HPDE6-E6E7 (cell line): ENCODE results near the gene PRM3.
"Not testable (repeated sequence)": the region's sequence is repeated elsewhere in the genome, so short reads cannot be mapped to it uniquely, and the experiment has no call there.

Experiments used
- DNase-seq: peaks from one replicate; pipeline ENCODE4 v3.0.0; 2011; ENCODE audit warnings: missing footprints; ENCODE audit errors: extremely low spot score

The PRM3 gene

GRCh38 chr16:11303405-11304138 lies 30.1 kb upstream of the PRM3 start:
- DNase-seq: no peak

DNA sequence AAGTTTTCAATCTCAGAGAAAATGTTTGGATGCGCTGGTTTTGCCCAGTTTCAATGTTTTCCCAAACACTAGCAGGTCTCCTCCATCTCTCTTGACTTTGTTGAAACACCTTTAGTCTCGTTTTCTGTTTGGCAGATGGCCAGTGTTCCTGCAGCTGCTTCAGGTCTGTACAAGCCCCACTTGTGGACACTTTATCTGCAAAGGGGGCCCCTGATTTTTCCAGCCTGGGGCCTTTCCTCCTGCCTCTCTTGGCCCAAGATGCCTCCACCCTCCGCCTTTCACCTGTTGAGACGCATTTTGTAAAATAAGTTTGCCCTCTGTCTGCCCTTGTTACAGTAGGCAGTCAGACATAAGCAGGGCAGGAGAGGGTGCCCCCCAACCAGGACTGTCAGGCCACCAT lies 29.5 kb upstream of the PRM3 start:
- peak; percentile 27 for DNase-seq

GRCh38 chr16:11301645-11302501 lies 28.4 kb upstream of the PRM3 start:
- no peak for DNase-seq

DNA sequence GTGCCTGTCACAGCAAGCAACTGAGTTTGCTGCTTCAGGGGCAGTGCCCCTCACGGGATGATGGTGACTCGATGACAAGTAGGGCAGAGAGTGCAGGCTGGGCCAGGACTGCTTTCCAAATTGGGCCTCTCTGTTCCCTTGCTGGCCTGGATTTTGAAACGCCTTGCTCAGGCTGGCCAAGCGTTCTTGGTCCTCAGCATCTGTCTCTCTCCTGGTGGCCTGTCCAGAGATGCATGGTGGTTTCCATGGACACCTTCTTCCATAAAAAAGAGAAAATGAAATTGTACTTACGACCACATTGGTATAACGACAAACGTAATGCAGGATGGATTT lies 27.1 kb upstream of the PRM3 start:
- DNase-seq: no peak

DNA sequence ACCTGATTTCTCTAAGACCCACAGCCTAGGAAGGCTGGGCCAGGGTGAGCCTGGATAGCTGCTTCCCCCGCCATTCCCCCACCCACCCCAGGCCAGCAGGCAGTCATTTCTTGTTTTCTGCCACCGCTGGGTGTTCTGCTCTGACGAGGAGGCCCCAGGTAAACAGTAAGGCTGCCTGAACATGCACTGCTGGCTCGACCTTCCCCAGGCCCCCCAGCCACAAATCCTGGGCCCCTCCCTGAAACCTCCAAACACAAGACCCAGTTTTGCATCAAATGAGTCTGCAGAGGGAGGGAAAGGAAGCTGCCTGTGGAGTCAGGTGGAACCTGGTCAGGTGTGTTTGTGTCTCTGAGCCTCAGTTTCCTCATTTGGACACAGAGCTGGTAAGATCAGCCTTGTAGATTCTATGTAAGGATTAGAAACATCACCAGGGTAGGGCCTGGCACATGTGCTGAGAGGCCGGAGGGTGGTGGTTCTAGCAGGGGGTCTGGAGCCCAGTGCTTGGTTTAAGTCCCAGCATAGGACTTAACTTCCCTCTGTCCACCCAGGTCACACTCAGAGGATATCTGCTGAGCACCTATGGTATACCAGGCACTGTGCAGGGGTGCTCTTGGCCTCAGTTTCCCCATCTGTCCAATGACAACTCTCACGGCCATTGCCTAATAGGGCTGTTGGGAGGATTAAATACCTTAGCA lies 26.6 kb upstream of the PRM3 start:
- DNase-seq: no peak

DNA sequence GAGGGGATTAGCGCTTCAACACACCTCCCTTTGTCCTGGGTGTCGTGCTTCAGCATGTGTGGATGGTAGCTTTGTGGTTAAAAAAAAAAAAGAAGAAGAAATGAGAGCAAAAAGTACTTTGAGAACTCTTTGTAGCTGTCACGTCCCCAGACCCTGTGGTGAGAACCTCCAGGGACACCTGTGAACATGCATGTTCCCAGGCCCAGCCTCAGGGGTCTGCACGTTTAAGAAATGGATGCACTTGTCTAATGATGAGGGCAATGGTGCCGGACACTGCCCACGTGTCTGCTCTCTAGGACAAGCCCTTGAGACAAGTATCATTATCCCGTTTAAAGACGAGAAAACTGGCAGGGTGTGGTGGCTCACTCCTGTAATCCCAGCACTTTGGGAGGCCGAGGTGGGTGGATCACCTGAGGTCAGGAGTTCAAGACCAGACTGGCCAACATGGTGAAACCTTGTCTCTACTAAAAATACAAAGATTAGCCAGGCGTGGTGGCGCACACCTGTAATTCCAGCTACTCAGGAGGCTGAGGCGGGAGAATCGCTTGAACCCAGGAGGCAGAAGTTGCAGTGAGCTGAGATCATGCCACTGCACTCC lies 25.6 kb upstream of the PRM3 start:
- not testable (repeated sequence) for DNase-seq

DNA sequence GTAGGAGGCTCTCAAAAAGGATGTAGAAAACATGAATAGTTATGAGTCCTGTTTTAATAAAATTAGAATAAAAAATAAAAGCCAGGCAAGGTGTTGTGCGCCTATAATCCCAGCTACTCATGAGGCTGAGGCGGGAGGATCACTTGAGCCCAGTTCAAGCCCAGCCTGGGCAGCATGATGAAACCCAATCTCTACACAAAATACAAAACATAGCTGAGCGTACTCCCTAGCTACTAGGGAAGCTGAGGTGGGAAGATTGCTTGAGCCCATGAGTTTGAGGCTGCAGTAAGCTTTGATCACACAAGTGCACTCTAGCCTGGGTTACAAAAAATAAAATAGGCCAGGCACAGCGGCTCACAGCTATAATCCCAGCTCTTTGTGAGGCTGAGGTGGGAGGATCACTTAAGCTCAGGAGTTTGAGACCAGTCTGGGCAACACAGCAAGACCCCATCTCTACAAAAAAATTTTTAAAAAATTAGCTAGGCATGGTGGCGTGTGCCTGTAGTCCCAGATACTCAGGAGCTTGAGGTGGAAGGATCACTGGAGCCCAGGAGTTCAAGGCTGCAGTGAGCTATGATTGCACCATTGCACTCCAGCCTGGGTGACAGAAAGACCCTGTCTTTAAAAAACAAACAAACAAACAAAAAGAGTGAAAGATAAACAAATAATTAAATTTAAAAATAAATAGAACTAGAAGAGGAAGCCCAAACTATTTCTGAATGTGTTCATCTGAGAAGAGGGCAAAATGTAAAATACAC lies 24.9 kb upstream of the PRM3 start:
- DNase-seq: no peak

GRCh38 chr16:11297492-11298142 lies 24.2 kb upstream of the PRM3 start:
- peak; percentile 35 for DNase-seq

GRCh38 chr16:11296706-11297491 lies 23.5 kb upstream of the PRM3 start:
- no peak for DNase-seq

GRCh38 chr16:11296351-11296705 lies 22.9 kb upstream of the PRM3 start:
- DNase-seq: no peak

- DNase-seq: no peak
Observed at GRCh38 chr16:11295672-11296071, 22.2 kb upstream of the PRM3 start.

DNA sequence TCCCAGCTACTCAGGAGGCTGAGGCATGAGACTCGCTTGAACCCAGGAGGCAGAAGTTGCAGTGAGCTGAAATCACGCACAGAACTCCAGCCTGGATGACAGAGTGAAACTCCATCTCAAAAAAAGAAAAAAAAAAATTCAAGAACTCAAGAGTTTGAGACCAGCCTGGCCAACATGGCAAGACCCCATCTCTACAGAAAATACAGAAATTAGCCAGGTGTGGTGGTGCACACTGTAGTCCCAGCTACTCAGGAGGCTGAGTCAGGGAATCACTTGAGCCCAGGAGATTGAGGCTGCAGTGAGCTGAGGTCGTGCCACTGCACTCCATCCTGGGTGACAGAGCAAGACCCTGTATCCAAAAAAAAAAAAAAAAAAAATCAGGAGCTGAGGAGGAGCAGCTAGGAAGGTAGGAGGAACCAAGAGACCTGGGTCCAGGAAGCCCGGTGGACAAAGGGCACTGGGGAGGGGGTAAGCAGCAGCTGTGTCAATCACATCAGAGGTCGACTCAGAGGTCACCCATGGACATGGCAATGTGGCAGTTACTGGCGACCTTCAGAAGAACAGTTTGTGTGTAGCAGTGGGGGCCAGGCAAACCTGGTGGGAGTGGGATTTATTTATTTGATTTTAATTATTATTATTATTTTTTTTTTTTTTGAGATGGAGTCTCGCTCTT lies 18.8 kb upstream of the PRM3 start:
- no peak for DNase-seq

GRCh38 chr16:11291091-11291703 lies 17.8 kb upstream of the PRM3 start:
- no peak for DNase-seq

GRCh38 chr16:11290102-11290893 lies 16.9 kb upstream of the PRM3 start:
- DNase-seq: no peak

DNA sequence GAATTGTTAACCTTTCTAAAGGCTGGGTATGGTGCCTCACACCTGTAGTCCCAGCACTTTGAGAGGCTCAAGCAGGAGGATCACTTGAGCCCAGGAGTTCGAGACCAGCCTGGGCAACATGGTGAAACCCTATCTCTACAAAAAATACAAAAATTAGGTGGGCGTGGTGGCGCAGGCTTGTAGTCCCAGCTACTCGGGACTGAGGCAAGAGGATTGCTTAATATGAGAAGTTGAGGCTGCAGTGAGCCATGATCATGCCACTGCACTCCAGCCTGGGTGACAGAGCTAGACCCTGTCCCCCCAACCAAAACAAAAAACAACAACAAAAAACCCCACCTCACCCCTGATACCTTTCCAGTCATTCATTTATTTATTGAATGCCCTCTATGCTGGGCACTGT lies 16.3 kb upstream of the PRM3 start:
- not testable (repeated sequence) for DNase-seq

GRCh38 chr16:11289202-11289601 lies 15.8 kb upstream of the PRM3 start:
- no peak for DNase-seq

DNA sequence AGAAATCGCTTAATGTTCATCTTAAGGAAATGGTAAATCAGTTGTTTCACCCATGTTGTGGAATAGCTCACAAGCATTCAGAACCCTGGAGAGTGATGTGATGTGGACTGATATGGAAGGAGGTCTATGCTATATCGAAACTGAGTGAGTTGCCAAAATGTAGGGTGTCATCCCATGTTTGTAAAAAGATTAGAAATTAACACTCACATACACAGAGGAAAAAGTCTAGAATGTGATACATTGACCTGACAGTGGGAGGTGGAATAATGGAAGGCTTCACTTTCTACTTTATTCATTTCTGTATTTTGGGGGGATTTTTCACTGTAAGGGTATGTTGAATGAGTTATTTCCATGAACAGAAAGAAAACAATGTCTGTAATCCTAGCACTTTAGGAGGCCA lies 12.4 kb upstream of the PRM3 start:
- no peak for DNase-seq

DNA sequence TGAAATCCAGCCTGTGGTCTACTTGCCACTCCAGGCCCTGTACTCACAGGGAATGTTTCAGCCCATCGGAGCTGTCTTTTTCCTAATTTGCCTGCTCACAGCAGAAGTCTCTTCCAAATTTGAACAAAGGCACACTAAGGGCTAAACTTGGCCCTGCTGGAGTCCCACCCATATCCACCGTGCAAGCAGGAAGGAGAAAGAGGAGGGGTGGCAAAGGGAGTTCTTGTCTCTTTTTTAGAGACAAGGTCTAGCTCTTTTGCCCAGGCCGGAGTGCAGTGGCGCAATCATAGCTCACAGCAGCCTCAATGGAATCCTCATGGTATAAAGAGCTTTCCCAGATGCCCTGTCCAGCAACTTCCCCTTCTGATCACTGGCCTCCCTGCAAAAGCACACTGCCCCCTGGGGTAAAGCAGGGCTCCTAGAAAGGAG lies 10.4 kb upstream of the PRM3 start:
- DNase-seq: no peak
